ENCODE data around the gene FNBP1L. TPM values are rescaled to one million over a fixed set of nuclear protein-coding genes. Genes with fewer than 3 reads are reported as not detected.
"Not testable (repeated sequence)": the region's sequence is repeated elsewhere in the genome, so short reads cannot be mapped to it uniquely, and the experiment has no call there.

Gene FNBP1L
- total RNA-seq, 1 donor, result 2.2 TPM

GRCh38 chr1:93552741-93553455, 105.0 kb downstream of the FNBP1L start:
- H3K4me3 ChIP-seq (ENCODE audit: low read length), result no peak overlapping the region
- no peaks in the 10 kb centered on the region for H3K9me3 ChIP-seq (ENCODE audit: low read depth, low read length)
- peaks cover 29% of the 10 kb centered on the region for H3K4me1 ChIP-seq (ENCODE audit: insufficient read depth, low read length)
- H3K27me3 ChIP-seq (ENCODE audit: insufficient read depth, low read length), result no peaks in the 10 kb centered on the region

- H3K4me1 ChIP-seq (ENCODE audit: insufficient read depth, low read length), result peaks cover 30% of the 10 kb centered on the region
- not testable (repeated sequence) for H3K27me3 ChIP-seq (ENCODE audit: insufficient read depth, low read length); H3K4me3 ChIP-seq (ENCODE audit: low read length); H3K9me3 ChIP-seq (ENCODE audit: low read depth, low read length)
These were observed 106.1 kb downstream of the FNBP1L start for GRCh38 chr1:93553886-93554490.

GRCh38 chr1:93554883-93555872, 107.3 kb downstream of the FNBP1L start:
- no peaks in the 10 kb centered on the region for H3K27me3 ChIP-seq (ENCODE audit: insufficient read depth, low read length)
- no peaks in the 10 kb centered on the region for H3K9me3 ChIP-seq (ENCODE audit: low read depth, low read length)
- H3K4me1 ChIP-seq (ENCODE audit: insufficient read depth, low read length), result peaks cover 31% of the 10 kb centered on the region
- no peak overlapping the region for H3K4me3 ChIP-seq (ENCODE audit: low read length)

- Histone ChIP-seq H3K4me1 (ENCODE audit: insufficient read depth, low read length) (peaks cover 29% of the 10 kb centered on the region), H3K9me3 (ENCODE audit: low read depth, low read length) (no peaks in the 10 kb centered on the region)
These were observed 108.4 kb downstream of the FNBP1L start for GRCh38 chr1:93556291-93556690.

GRCh38 chr1:93559045-93559444, 111.1 kb downstream of the FNBP1L start:
- Histone ChIP-seq H3K9me3 (ENCODE audit: low read depth, low read length) (no peaks in the 10 kb centered on the region), H3K27me3 (ENCODE audit: insufficient read depth, low read length) (no peaks in the 10 kb centered on the region), H3K4me1 (ENCODE audit: insufficient read depth, low read length) (peaks cover 14% of the 10 kb centered on the region), H3K4me3 (ENCODE audit: low read length) (no peak overlapping the region)

More at GRCh38 chr1:93556291-93556690, 108.4 kb downstream of the FNBP1L start:
- no peak overlapping the region for H3K4me3 ChIP-seq (ENCODE audit: low read length)
- H3K27me3 ChIP-seq (ENCODE audit: insufficient read depth, low read length), result no peaks in the 10 kb centered on the region

- Histone ChIP-seq H3K4me1 (ENCODE audit: insufficient read depth, low read length) (peaks cover 13% of the 10 kb centered on the region), H3K27me3 (ENCODE audit: insufficient read depth, low read length) (no peaks in the 10 kb centered on the region), H3K4me3 (ENCODE audit: low read length) (no peak overlapping the region), H3K9me3 (ENCODE audit: low read depth, low read length) (no peaks in the 10 kb centered on the region)
These were observed 111.8 kb downstream of the FNBP1L start for GRCh38 chr1:93559695-93560094.

GRCh38 chr1:93565496-93566206, 117.7 kb downstream of the FNBP1L start:
- no peaks in the 10 kb centered on the region for H3K9me3 ChIP-seq (ENCODE audit: low read depth, low read length)
- H3K27me3 ChIP-seq (ENCODE audit: insufficient read depth, low read length), result no peaks in the 10 kb centered on the region
- H3K4me1 ChIP-seq (ENCODE audit: insufficient read depth, low read length), result no peaks in the 10 kb centered on the region
- no peak overlapping the region for H3K4me3 ChIP-seq (ENCODE audit: low read length)

- Histone ChIP-seq H3K4me3 (ENCODE audit: low read length) (no peak overlapping the region), H3K27me3 (ENCODE audit: insufficient read depth, low read length) (no peaks in the 10 kb centered on the region), H3K4me1 (ENCODE audit: insufficient read depth, low read length) (no peaks in the 10 kb centered on the region), H3K9me3 (ENCODE audit: low read depth, low read length) (no peaks in the 10 kb centered on the region)
These were observed 118.3 kb downstream of the FNBP1L start for GRCh38 chr1:93566227-93566626.

GRCh38 chr1:93567255-93567918, 119.5 kb downstream of the FNBP1L start:
- Histone ChIP-seq H3K4me3 (ENCODE audit: low read length) (no peak overlapping the region), H3K4me1 (ENCODE audit: insufficient read depth, low read length) (no peaks in the 10 kb centered on the region), H3K27me3 (ENCODE audit: insufficient read depth, low read length) (no peaks in the 10 kb centered on the region), H3K9me3 (ENCODE audit: low read depth, low read length) (no peaks in the 10 kb centered on the region)

- Histone ChIP-seq H3K4me3 (ENCODE audit: low read length) (no peak overlapping the region), H3K9me3 (ENCODE audit: low read depth, low read length) (no peaks in the 10 kb centered on the region), H3K4me1 (ENCODE audit: insufficient read depth, low read length) (no peaks in the 10 kb centered on the region), H3K27me3 (ENCODE audit: insufficient read depth, low read length) (no peaks in the 10 kb centered on the region)
These were observed 121.6 kb downstream of the FNBP1L start for GRCh38 chr1:93569489-93569888.

- Histone ChIP-seq H3K27me3 (ENCODE audit: insufficient read depth, low read length) (no peaks in the 10 kb centered on the region), H3K4me1 (ENCODE audit: insufficient read depth, low read length) (no peaks in the 10 kb centered on the region), H3K4me3 (ENCODE audit: low read length) (no peak overlapping the region), H3K9me3 (ENCODE audit: low read depth, low read length) (no peaks in the 10 kb centered on the region)
These were observed 123.8 kb downstream of the FNBP1L start for GRCh38 chr1:93571623-93572310.

GRCh38 chr1:93573940-93574469, 126.1 kb downstream of the FNBP1L start:
- Histone ChIP-seq H3K4me1 (ENCODE audit: insufficient read depth, low read length) (no peaks in the 10 kb centered on the region), H3K9me3 (ENCODE audit: low read depth, low read length) (no peaks in the 10 kb centered on the region), H3K4me3 (ENCODE audit: low read length) (no peak overlapping the region), H3K27me3 (ENCODE audit: insufficient read depth, low read length) (no peaks in the 10 kb centered on the region)

GRCh38 chr1:93574511-93574910, 126.6 kb downstream of the FNBP1L start:
- Histone ChIP-seq H3K4me3 (ENCODE audit: low read length) (no peak overlapping the region), H3K9me3 (ENCODE audit: low read depth, low read length) (no peaks in the 10 kb centered on the region), H3K27me3 (ENCODE audit: insufficient read depth, low read length) (no peaks in the 10 kb centered on the region), H3K4me1 (ENCODE audit: insufficient read depth, low read length) (no peaks in the 10 kb centered on the region)

Data from mononuclear cell (primary cell).